HepG2 (cell line): ENCODE measurements around the gene NEDD1. TPM values are rescaled to one million over a fixed set of nuclear protein-coding genes. Genes with fewer than 3 reads are reported as not detected.

ENCODE experiments used
- CBX1 ChIP-seq: IDR thresholded peaks from one replicate; pipeline ENCODE4 v1.6.1; 2016; ENCODE audit warnings: antibody characterized with exemption, low read depth
- CCDC6 ChIP-seq: sonication (generic); formaldehyde crosslinking; IDR thresholded peaks from 2 replicates; pipeline ENCODE4 v1.8.1; 2022; ENCODE audit warnings: mild to moderate bottlenecking, missing genetic modification reagents, moderate library complexity
- FOSL1 ChIP-seq: sonication (generic); formaldehyde crosslinking; IDR thresholded peaks from 2 replicates; pipeline ENCODE4 v1.9.0; 2021; ENCODE audit warnings: missing genetic modification reagents, borderline replicate concordance
- GLI4 ChIP-seq: sonication (generic); formaldehyde crosslinking; IDR thresholded peaks from 2 replicates; pipeline ENCODE4 v1.5.1; 2020; ENCODE audit warnings: missing genetic modification reagents, mild to moderate bottlenecking, moderate library complexity, borderline replicate concordance
- IKZF5 ChIP-seq: IDR thresholded peaks from 2 replicates; pipeline ENCODE4 v1.6.1; 2018; ENCODE audit warnings: missing genetic modification reagents, mild to moderate bottlenecking, missing compliant biosample characterization
- KLF16 ChIP-seq, 2 experiments: sonication (generic) in 1 of 2; formaldehyde crosslinking in 1 of 2; IDR thresholded peaks; 2 replicates each; pipeline versions ENCODE4 v1.6.1 to v1.8.0; 2016 to 2023; ENCODE audit warnings: missing genetic modification reagents in 2 of 2, missing compliant biosample characterization in 1 of 2
- NFIB ChIP-seq: sonication (generic); formaldehyde crosslinking; IDR thresholded peaks from 2 replicates; pipeline ENCODE4 v1.9.0; 2021; ENCODE audit warnings: missing genetic modification reagents, mild to moderate bottlenecking, borderline replicate concordance
- NR2F2 ChIP-seq: IDR thresholded peaks from 2 replicates; pipeline ENCODE4 v1.6.1; 2012; ENCODE audit warnings: low read depth, inconsistent platforms, borderline replicate concordance
- NR2F6 ChIP-seq, 2 experiments: IDR thresholded peaks; 2 replicates each; pipeline ENCODE4 v1.6.1; 2016; ENCODE audit warnings: antibody characterized with exemption in 1 of 2, mild to moderate bottlenecking in 1 of 2
- PTBP1 ChIP-seq: fragments of 200-400 bp; formaldehyde crosslinking; IDR thresholded peaks from 2 replicates; pipeline ENCODE4 v1.6.1; 2018; ENCODE audit warnings: low read length, low read depth; ENCODE audit not compliant: poor library complexity, severe bottlenecking
- RNF219 ChIP-seq: sonication (generic); formaldehyde crosslinking; IDR thresholded peaks from 2 replicates; pipeline ENCODE4 v1.5.0; 2020; ENCODE audit warnings: mild to moderate bottlenecking, missing genetic modification reagents
- SRSF9 ChIP-seq: fragments of 200-400 bp; formaldehyde crosslinking; IDR thresholded peaks from 2 replicates; pipeline ENCODE4 v1.6.1; 2018; ENCODE audit warnings: borderline replicate concordance, mild to moderate bottlenecking, low read depth, low read length; ENCODE audit not compliant: insufficient read depth, poor library complexity, severe bottlenecking
- ZNF256 ChIP-seq: sonication (generic); formaldehyde crosslinking; conservative IDR thresholded peaks from 2 replicates; pipeline ENCODE4 v1.4.0; 2020; ENCODE audit warnings: missing genetic modification reagents
- ZNF281 ChIP-seq: sonication (generic); formaldehyde crosslinking; IDR thresholded peaks from 2 replicates; pipeline ENCODE4 v1.4.0; 2020; ENCODE audit warnings: missing genetic modification reagents, borderline replicate concordance
- ZNF30 ChIP-seq: sonication (generic); formaldehyde crosslinking; IDR thresholded peaks from 2 replicates; pipeline ENCODE4 v1.5.0; 2020; ENCODE audit warnings: mild to moderate bottlenecking, missing genetic modification reagents
- ZNF546 ChIP-seq: sonication (generic); formaldehyde crosslinking; conservative IDR thresholded peaks from 2 replicates; pipeline ENCODE4 v1.8.1; 2023; ENCODE audit warnings: mild to moderate bottlenecking, missing genetic modification reagents
- ZNF687 ChIP-seq: sonication (generic); formaldehyde crosslinking; IDR thresholded peaks from 2 replicates; pipeline ENCODE4 v1.5.1; 2020; ENCODE audit warnings: mild to moderate bottlenecking, missing genetic modification reagents, moderate library complexity
- polyA plus RNA-seq, 8 experiments: library from polyadenylated mRNA; depleted of rRNA in 3 of 8; stranded (reverse) in 7 of 8; unstranded in 1 of 8; fragments of >200 nt; fragmentation: Illumina TruSeq in 4 of 8; extraction: Trizol in 4 of 8; gene quantifications; 2 replicates each; pipeline versions ENCODE4 v1.2.1 to v1.2.3, GENCODE V29; 2011 to 2016; ENCODE audit warnings: low read depth in 4 of 8, missing spikeins in 1 of 8, mixed read lengths in 1 of 8; ENCODE audit not compliant: insufficient read depth in 1 of 8
- total RNA-seq, 5 experiments: library from RNA; depleted of rRNA; stranded (reverse); fragments of >200 nt; fragmentation: Illumina TruSeq; extraction: Trizol; gene quantifications; 2 replicates each; pipeline ENCODE4 v1.2.3, GENCODE V29; 2016; ENCODE audit warnings: low read depth in 1 of 5

The NEDD1 gene
- total and polyA plus RNA-seq, 2 of the 13 experiments (the other 11 are each of a cell fraction or from before 2014, with no cell fraction given) = 11.2 to 21.5 TPM

GRCh38 chr12:96906849-96907670 lies at the start of gene NEDD1 (continued):
- TF ChIP-seq ZNF256 (CRISPR knock-in tag) = no peak
- peak in 1 of 2 experiments; percentile 62; a peak in 2 of 4 replicates for TF ChIP-seq KLF16 (CRISPR knock-in tag; IDR thresholded peaks at IDR 0.05)
- TF ChIP-seq CCDC6 (CRISPR knock-in tag) = no peak
- no peak for TF ChIP-seq ZNF281 (CRISPR knock-in tag)
- TF ChIP-seq ZNF546 (CRISPR knock-in tag) = no peak; the same call in 1 of the 2 replicates
- TF ChIP-seq RNF219 = no peak
- no peak for TF ChIP-seq NFIB
- TF ChIP-seq ZNF687 (CRISPR knock-in tag) = peak; percentile 93
- peak; percentile 89 for TF ChIP-seq CBX1
- TF ChIP-seq FOSL1 (CRISPR knock-in tag) = no peak
- peak; percentile 62; the same call in 1 of the 2 replicates for TF ChIP-seq GLI4 (CRISPR knock-in tag)
- no peak for TF ChIP-seq NR2F6 (IDR thresholded peaks at IDR 0.05)
- peak; percentile 64; the same call in 1 of the 2 replicates for TF ChIP-seq NR2F6 (CRISPR knock-in tag; IDR thresholded peaks at IDR 0.05)
- no peak for TF ChIP-seq SRSF9
- peak; percentile 62 for TF ChIP-seq PTBP1
- TF ChIP-seq ZNF30 (CRISPR knock-in tag) = no peak
- TF ChIP-seq IKZF5 (CRISPR knock-in tag) = no peak; the same call in 1 of the 2 replicates
- no peak for TF ChIP-seq NR2F2
